ENCODE results near the gene RGS2.

The RGS2 gene

GRCh38 chr1:192808518-192809306 is at the start of gene RGS2:
TSS of gene RGS2 (plus strand) at chr1:192809039. CDS start at chr1:192809072, 33 bp downstream.
- DNase-seq = peak; percentile 82 to 95

DNA sequence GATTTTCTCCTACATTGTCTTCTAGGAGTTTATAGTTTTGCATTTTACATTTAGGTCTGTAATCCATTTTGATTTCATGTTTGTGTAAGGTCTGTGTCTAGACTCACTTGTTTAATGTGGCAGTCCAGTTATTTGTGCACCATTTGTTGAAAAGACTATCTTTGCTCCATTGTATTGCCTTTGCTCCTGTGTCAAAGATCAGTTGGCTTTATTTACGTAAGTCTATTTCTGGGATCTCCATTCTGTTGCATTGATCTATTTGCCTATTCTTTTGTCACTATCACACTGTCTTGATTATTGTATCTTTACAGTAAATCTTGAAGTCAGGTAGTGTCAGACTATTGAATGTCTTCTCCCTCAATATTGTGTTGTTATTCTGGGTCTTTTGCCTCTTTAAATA is 49.7 kb upstream of the RGS2 start:
- DNase-seq = no peak

DNA sequence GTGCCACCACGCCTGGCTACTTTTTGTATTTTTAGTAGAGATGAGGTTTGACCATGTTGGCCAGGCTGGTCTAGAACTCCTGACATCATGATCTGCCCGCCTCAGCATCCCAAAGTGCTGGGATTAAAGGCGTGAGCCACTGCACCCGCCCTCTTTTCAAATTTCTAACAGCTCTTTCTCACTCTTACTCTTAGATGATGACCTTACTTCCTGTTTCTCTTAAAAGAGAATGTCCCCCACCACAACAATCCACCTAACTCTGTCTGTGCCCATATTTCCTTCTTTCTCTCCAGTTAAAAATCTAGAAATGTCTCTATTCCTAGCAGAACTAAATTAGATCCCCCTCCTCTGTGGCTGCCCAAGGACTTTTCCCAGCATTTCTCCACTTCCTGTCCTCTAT is 46.6 kb upstream of the RGS2 start:
- DNase-seq = no peak

GRCh38 chr1:192763243-192763642 is 45.6 kb upstream of the RGS2 start:
- no peak for DNase-seq

- no peak for DNase-seq
These were observed 45.1 kb upstream of the RGS2 start for GRCh38 chr1:192763756-192764155.

DNA sequence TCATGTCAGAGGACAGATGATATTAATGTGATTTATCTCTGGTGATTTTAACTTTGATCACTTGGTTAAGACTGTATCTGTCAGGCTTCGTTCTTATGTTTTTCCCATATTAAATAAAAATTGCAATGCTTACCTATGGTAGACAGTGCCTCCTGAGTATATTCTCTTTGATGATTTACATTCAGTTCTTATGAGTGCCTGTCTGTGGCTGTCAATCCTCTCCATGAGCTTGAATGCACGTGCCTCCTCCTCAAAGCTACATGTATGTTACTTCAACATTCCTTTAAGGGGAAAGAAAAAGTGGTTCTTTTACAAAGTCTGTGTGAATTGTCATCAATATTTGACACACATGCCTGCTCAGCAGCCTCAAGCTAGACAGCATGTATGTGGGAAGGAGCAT is 44.2 kb upstream of the RGS2 start:
- DNase-seq = no peak

GRCh38 chr1:192766009-192766625 is 42.7 kb upstream of the RGS2 start:
- peak; percentile 47 to 87 for DNase-seq

- no peak for DNase-seq
These were observed 42.0 kb upstream of the RGS2 start for GRCh38 chr1:192766876-192767275.

DNA sequence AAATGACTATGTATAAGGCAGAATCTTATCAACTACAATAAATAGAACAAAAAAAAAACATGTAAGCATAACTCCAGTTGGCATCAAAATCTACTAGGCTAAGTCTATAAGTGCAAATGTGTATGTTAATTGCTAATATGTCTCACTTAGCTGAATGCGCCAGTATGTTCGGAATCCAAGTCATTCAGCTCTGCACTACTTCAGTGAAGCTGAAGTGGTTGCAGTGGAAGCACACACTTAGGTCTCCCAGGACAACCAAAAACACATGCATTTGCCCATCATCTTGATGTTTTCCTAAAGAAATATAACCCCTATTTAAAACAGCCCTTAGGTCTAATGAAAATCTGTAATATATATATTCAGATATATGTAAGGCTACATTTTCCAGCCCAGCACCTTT is 41.0 kb upstream of the RGS2 start:
- DNase-seq = no peak

DNA sequence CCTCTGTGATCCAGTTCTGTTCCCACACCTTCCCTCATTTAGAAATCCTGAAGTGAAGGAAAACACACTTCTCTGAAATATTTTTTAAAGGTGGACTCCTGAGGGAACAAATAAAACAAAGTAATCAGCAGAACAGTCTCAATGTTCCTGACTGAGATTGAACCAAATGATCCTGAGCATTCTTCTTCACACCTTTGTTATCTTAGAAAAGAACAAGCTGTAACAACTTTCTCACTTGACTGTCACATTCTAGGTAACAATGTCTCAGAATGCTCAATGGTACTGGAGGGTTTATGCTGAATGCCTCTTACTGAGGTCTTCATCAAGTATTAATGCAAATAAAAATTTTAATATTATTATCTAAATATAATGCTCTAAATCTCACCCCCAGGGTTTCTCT is 40.4 kb upstream of the RGS2 start:
- no peak for DNase-seq

DNA sequence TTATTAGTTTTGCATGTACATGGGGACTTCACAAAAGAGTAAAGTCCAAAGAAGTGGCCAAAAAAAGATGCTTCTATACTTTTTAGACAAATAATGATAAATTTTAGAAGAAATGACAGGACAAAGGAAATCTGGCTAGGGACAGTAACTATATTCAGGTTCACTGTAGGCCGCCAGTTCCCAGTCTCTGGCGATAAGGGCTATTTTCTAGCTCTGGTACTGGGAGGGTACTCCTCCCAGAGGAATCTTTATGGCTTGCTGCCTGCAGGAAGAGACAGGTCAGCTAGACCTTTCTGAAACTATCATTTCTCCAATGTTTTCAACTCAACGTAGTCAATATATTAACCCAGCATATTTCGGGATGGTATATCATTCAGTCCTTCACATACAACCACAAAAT is 37.5 kb upstream of the RGS2 start:
- DNase-seq = no peak

DNA sequence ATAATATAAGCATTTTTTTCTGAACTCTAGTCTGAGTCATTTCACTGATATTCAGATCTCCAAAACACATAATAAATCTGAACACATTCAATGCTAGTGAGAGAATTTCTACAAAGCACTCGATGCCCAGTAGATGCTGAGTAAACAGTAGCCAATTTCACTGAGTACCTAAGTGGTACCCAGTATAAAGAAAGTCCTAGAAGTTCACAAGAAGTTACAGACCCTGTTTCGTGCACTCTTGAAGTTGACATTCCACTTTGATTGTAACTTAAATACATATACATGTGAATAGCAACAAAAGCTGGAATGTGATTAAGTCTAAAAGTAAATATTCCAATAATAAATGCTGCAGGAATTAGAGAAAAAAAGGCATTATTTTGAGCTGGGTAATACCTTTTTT is 33.2 kb upstream of the RGS2 start:
- no peak for DNase-seq

- no peak for DNase-seq
These were observed 32.6 kb upstream of the RGS2 start for GRCh38 chr1:192776206-192776605.

DNA sequence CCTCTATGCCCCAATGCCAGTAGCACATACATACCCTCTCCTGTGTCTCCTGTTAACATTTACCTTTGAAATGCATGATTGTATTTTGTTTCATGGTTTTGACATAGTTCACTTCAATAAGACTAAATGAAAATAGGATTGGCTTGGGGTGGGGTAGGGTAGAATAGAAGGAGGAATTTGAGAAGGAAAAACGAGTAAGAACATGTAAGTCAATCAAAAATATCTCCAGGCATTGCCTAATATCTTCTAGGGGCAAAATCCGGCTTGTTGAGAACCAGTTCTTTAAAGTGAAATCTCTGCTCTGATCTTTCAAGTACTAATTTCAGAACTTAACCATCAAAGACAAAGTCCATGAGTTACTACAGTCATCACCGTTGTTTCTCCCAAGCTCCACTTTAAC is 31.8 kb upstream of the RGS2 start:
- DNase-seq = no peak

DNA sequence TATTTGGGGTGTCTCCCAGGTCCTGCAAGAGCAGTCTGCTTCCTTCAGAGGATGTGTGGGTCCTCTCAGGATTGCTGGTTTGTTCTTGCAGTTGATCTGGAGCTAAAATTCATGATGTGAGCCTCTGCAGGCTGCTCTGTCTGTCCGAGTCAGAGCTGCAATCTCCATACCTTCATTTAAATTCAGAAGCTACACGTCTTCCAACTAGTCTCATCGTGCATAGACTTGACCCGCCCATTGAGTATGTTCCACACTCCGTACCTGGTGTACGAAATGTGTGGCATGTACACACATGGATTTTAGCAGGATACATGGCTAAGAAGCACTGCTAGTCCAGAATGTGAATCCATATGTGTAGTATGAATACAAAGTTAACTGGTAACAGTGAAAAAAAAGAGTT is 25.0 kb upstream of the RGS2 start:
- DNase-seq = no peak

DNA sequence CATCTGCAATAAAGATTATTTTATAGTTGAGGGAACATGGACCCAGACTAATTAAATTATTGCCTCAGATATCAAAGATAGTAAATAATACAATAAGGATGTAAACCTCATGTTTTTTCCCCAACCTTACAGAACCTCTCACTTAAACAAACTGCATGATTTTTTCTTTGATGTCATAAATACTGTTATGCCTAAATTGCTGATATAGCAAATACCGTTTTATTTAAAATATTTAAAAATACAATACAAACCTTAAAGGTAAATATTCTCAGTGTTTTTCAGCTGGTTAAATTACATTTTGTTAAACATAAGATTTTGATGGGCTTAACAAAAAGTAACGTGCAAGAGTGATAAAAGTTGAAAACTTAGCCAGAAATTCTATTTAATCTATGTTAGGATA is 24.4 kb upstream of the RGS2 start:
- DNase-seq = no peak

GRCh38 chr1:192786576-192786975 is 22.3 kb upstream of the RGS2 start:
- DNase-seq = no peak

- no peak for DNase-seq
These were observed 20.8 kb upstream of the RGS2 start for GRCh38 chr1:192787914-192788585.

GRCh38 chr1:192789871-192790270 is 19.0 kb upstream of the RGS2 start:
- DNase-seq = no peak

DNA sequence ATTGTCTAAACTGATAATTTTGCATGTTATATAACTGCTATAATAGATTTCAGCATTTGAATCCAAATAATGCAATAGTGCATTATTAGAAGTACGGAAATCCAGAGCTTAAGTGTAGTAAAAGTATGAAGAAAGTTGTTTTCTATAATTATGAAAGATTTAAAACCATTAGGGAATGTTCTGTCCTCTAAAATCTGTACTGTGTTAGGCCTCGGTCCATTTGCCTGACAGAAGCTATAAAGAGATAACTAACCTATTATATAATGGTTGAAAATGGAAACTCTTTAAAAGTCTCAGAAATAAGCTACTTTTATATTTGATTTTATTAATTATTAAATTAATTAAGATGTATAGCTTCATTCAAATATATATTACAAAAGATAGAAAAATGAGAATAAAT is 16.2 kb upstream of the RGS2 start:
- no peak for DNase-seq

DNA sequence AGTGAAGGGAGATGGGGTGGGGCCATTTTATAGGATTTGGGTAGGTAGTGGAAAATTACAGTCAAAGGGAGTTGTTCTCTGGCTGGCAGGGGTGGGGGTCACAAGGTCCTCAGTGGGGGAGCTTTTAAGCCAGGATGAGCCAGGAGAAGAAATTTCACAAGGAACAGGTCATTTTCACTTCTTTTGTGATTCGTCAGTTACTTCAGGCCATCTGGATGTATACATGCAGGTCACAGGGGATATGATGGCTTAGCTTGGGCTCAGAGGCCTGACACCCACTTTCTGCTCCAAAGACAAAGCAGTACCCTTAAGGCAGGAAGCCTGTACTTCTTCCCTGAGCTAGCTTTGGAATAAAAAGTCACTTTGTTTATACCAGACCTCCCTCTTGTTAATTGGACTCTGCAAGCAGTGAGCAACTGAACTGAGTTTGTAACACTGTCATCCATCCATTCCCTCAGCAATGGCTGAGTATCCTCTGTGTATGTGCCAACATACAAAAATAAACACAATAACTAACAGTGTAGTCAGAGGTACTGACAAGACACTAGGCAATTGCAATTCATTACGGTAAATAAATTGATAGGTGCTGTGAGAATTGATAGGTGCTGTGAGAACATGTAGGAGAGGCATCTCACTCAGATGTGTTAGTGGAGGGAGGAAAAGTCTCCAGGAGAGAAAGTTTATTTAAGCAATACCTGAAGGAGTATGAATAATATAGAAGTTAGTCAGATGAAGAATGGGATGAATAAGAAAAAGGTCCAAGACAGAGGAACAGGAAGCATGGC is 14.7 kb upstream of the RGS2 start:
- no peak for DNase-seq

- no peak for DNase-seq
These were observed 14.1 kb upstream of the RGS2 start for GRCh38 chr1:192794768-192795035.

GRCh38 chr1:192795916-192796618 is 12.8 kb upstream of the RGS2 start:
- no peak for DNase-seq
